Retina (tissue), 1 donor: ENCODE data around the gene AP5Z1.
A peak's percentile ranks its signal among the peaks of the same experiment; 100 is the strongest.

ENCODE experiments used
- DNase-seq: peaks from one replicate; pipeline ENCODE4 v3.0.0-alpha.2; 2016

The AP5Z1 gene

DNA sequence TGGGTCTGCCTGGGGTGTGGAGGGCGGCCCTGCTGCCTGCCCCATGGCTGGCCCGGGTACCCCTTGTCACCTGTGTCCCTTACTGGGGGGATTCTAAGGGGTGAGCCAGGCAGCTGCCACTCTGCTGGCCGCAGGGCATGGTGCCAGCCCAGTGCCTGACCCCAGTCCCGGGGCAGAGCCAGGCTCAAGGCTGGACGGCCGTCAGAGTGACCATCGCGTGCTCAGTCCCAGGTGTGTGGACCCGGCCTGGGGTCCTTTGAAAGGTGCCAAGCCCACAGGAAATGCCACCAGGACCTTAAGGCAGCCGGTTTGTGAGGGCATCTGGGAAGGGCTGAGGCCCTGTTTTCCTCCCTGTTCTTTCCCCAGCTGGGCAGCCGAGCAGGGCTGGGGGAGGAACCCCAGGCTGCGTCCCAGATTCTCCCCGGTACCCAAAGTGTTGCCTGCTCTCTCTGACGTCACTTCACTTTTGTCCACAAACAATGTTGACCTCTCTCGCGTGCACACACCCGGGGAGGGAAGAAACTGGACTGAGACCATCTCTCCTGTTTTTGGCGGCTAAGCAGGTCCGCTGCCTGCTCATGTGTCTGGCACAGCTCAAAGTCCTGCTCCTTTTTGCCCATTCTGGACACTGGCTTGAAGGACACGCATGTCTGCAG lies 48.8 kb downstream of the AP5Z1 start:
- DNase-seq: no peak

DNA sequence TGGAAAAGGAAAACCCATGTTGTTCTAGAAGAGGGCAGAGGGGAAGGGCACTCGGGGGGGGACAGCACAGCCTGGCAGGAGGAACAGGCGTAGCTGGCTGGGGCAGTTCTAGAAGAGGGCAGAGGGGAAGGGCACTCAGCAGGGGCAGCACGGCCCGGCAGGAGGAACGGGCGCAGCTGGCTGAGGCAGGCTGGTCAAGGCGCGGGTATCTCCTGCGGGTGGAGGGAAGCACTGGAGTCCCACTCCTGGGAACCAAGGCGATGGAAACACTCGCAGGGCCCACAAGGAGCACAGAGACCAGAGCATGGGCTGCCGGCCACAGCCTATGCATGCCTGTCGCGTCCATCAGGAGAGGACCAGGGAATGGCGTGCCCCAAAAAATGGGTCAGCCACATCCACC lies 49.7 kb downstream of the AP5Z1 start:
- DNase-seq: no peak

DNA sequence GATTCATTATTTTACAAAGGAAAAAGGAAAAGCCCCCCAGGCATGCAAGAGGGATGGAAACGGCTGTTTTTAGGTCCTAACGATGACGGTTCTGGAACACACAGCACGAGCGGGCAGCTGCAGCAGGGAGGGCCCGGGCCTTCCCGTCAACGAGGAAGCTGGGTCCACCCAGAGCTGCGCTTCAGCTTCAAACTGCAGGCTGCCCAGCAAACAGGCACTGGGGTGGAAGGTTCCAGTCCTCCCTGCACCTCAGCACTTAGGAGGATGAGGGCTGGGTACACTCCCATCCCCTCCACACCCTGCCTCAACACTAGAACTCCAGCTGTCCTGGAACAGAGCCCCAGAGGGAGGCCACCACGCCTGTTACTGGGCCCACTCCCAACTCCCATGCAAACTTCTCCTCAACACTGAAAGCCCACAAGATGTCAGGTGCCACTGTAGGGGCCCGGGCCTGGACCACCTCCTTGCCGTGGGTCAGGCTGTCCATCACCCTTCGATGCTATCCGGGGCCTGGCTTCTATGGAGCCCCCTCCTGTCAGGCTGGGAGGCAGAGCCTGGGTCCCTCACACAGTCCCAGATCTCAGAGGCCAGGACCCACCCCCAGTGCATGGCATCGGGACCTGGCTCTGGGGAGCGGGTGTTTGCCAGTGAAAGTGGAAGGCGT lies 53.4 kb downstream of the AP5Z1 start:
- DNase-seq: no peak

DNA sequence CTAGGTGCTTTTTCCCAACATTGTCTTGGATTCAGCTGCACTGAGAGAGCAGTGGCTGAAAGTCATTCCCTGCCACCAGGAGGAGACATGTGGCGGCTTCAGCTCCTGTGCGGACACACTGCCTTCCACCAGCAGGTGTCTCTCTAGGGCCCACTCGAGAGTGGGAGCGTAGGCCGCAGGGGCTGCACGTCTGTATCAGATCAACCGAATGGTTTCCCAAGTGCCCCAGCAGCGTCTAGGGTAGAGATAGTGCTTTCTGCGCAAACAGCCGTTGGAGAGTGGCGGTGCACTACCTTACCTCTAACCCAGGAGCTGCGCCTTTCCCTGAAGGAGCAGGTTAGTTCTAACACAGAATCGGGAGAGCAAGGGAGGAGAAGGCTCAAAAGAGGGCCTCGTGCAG lies 54.8 kb downstream of the AP5Z1 start:
- DNase-seq: peak; percentile 79

DNA sequence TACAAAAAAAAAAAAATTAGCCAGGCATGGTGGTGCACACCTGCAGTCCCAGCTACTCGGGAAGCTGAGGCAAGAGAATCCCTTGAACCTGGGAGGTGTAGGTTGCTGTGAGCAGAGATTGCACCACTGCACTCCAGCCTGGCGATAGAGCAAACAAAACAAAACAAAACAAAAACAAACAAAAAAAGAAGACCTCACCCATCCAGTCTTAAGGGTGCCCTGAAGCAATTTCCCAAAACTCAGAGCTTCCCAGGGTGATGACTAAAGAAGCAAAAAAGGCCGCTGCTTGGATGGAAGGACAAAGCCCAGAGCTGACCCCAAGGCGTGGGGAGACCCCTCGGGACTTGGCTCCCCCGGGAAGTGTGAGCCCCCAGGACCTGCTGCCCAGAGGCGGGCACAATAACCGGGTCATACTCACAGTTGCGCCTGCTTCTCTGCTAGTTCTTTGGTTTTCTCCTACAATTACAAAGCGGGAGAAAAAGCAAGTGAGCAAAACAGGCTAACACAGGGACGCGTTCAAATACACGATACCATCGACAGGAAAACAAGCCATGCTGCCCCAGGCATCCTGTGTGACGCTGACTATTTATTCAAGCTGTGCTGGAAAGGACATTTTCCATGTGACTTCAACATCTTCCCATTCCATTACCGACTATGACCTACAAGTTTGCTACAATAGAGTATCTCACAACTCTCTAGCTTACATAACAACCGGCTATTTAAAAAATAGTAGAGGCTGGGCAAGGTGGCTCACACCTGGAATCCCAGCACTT lies 56.5 kb downstream of the AP5Z1 start:
- no peak for DNase-seq

DNA sequence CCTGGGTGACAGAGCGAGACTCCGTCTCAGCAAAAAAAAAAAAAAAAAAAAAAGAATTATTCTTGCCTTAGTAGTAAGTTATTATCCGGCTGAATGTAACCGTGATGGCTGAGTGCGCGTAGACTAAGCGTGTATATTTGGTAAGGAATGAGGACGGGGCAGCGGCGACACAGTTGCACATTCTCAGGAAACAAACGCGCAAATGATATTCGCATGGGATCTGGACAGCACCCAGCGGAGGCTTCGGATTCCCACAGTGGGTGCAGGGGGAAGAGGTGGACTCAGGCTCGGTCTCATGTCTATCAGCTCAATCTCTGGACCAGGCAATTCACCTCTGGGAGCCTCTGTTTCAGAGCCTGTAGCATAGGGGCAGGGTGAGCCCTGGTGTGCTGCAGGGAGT lies 57.3 kb downstream of the AP5Z1 start:
- DNase-seq: no peak

DNA sequence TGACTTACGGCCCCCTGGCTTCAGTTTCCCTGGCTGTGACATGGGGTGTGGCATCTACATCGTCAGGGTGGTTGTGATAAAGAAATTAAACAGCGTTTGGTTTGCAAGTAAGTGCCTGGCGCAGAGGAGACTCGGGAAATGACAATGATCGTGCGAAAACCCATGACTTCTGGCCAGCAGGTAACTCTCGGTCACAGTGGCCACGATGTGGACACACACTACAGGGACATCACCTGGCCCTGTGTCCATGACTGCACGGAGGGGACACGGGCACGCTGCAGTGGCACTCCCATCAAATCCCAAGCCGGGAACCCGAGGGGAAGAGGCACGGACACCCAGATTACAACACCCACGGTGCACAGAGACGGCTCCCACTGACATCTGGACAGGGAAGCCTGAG lies 57.8 kb downstream of the AP5Z1 start:
- DNase-seq: no peak

DNA sequence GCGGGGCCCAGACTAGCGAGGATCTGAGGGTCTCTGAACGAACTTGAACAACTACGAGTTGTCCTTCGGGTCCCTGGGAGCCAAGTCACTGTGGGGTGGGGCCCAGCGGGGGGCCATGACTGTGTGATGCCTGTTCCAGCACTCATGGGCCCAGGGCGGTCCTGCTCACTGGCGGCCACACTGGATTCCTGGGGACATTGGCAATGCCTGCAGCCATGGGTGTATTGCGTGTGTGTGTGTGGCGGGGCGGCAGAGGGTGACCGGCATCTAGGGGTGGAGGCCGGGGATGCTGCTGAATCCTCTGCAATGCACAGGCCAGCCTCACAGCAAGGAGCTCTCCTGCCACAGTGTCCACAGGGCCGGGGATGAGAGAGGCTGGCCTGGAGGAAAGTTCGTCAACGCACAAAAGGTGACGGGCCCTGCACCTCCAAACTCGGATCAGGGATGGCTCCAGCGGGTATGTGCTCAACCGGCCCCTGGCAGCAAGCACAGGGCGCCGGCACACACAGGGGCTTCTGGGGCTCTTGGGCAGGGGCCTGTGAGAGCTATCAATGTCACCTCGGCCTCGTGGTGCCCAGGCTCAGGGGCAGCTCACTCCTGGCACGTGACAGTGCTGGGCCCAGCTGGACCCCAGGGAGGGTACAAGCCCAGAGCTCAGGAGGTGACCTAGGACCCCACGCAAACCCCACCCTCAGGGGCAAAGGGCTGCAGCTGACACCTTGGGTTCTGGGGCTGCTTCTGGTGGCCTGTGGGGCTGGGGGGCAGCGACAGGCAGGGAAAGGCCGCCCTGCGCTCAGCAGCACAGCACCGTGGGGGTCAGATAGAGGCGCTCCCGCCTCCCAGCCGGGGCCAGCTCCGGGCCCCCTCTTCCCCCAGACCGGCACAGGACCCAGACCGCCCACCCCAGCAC lies 58.5 kb downstream of the AP5Z1 start:
- no peak for DNase-seq

DNA sequence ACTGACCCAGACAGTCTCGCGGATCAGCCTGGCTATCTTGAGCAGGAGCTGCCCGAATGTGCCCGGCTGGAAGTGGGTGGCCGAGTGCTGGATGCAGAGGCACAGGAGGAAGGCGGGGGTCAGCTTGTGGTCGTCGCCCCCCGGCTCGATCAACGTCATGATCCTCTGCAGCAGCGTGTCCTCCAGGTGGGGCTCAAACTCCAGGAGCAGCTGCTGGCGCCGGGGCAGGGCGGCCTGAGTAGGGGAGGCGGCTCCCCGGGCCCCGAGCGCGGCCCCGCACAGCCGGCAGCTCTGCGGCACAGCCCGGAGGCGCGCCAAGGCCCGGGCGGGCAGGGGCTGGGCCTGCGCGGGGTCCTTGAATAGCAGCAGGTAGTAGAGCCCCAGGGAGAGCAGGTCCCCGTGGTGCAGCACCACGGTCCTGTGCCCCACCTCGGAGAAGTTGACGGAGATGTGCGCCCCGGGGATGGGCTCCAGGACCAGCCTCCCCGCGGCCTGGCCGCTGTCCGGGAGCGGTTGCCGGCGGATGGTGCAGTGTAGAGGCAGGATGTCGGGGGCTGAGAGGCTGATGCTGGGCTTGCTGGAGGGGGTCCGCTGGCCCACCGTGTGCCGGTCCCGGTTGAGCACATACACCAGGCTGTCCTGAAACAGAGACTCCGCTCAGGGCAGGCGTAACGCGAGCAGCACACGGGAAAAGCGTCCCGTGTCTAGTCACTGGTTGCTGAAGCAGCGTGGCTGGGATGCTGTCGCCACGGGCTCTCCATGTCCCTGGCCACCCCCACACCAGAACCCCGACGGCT lies 59.4 kb downstream of the AP5Z1 start:
- no peak for DNase-seq

DNA sequence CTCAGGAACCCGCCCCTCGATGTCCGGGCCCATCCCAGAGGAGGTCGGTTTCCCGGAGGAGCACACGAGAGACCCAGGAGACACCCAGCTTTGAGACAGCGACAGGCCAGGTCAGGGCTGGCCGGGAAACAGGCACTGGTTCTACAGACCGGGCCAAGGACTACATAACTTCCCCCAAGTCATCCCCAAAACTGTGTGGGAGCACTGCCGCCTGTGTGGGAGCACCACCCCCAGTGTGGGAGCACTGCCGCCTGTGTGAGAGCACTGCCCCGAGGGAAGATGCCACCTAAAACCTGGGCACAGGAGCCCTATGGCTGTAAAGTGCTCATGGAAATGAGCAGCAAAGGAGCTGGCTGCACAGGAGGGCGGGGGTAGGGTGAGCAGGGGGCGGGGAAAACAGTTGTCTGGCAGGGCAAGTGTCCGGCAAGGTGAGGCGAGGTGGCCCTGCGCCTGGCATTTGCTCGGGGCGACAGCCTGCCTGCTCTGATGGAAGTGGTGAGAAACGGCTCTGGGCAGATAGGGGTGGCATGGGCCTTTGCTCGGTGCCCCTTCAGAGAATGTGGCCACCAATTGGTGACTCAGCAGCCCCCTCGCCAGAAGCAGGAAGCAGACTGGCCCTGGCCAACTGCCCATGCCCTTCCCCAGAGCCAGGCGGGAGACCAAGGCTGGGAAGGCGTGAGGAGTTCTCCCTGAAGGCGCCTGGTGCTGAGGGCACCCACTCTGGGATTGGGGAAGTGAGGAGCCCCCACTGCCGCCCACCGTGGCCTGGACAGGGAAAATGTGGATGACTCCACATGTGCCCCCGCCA lies 60.2 kb downstream of the AP5Z1 start:
- DNase-seq: no peak

DNA sequence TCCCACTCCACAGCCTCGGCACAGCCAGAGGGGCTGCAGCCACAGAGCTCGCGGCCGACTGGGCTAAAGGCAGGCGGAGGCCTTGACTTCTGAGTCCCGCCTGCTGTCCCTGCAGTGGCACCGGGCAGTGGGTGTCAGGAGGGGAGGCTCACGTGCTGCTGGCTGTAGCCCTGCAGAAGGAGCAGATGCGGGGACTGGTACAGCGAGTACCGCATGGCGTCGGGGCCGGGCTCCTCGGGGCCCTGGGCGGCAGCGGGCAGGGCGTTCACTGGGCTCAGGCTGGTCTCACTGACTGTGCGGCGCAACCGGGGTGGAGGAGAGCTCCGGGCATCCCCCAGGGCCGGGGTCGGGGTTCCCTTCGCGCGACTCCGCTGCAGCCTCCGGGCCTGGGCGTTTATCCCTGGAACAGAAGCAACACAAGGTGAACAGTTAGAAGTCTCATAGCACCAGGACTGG lies 60.8 kb downstream of the AP5Z1 start:
- no peak for DNase-seq

DNA sequence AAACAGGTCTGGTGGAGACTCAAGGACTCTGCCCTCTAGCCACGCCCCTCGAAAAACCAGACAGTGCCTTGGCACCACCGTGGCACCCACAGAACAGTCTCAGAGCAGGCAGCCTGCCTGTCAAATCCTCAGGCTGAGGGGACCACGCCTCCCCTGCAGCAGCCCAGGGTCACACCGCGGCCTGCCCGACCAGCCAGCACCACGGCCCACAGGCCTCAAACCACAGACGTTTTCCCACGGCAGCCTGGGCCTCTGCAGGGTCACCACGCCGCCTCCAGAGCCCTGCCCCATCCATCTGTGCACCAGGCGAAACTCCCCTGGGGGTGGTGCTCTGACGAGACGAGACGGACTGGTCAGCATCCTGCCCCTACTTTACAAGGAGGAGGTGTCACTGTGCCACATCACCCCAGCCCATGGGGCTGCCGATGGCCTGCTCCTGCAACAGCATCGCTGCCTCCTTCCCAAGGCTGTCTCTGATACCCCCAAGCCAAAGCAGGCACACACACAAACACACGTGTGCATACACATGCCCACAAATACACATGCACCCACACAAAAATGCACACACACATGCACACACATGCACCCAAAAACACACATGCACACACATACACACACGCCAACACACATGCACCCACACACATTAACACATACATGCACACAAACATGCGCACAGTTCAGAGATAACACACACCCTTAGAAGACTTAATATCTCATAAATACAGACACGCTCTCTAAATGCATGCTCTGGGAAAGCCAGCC lies 61.8 kb downstream of the AP5Z1 start:
- peak; percentile 69 for DNase-seq

DNA sequence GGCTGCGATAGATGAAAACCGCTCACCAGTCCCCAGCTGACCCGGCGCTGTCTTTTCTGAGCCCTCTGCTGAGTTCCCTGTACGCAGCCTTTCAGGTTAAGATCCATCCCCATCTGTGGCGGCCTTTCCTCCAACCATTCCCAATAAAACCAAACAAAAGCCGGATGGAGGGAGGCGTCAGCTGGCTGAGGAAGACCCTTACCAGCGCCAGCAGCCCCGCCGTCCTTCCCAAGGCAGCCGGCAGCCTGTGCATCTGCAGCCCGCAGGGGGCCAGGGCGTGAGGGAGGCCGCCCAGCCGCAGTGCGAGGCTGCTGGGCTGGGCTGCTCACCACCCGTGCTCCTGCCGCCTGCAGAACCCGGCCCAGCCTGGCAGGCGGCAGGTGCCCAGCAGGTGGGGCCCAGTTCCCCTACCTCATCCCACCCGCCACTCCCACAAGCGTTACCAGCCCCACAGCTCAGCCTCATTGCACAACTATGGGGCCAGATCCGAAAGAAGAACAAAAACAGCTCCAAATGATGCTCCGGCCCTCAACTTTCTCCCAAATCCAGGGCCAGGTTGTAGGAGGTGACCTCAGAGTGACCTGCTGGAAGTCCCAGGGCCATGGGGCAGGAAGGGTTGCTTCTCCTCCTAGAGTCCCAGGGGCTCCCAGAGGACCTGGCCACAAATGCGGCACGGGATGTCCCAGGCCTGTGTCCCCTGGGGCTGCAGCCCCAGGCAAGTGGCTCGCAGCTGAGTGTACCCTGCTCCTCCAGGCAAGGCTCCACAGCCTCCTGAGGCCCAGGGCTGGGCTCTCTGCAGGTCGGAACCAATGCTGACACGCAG lies 62.6 kb downstream of the AP5Z1 start:
- DNase-seq: peak; percentile 81

DNA sequence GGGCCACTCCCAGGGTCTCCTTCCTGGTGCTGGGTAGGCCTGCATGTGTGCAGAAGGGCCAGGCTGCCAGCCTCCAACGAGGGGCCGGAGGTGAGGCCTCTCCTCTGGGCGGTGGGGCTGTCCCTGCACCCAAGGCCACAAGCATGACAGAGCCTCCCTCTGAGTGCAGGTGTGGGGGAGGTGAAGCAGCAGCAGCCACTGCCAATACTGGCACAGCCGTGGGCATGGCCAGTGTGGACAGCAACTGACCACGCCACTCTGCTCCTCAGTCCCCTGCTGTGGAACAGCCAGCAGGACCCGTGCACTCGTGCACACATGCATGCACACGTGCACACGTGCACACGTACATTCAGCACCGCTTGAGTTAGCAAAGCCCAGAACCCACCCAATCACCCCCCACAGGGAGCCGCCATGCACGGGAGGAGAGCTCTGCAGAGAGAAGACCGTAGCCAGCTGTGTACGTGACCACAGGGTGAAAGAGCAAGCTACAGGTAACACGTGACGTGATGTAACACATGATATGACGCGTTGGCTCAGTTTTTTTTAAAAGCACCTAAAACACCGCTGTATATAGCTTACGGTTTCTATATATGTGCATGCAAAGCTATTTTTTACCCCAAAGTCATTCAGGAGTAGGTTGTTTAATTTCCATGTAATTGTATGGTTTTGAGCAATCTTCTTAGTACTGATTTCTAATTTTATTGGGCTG lies 63.4 kb downstream of the AP5Z1 start:
- DNase-seq: peak; percentile 37

DNA sequence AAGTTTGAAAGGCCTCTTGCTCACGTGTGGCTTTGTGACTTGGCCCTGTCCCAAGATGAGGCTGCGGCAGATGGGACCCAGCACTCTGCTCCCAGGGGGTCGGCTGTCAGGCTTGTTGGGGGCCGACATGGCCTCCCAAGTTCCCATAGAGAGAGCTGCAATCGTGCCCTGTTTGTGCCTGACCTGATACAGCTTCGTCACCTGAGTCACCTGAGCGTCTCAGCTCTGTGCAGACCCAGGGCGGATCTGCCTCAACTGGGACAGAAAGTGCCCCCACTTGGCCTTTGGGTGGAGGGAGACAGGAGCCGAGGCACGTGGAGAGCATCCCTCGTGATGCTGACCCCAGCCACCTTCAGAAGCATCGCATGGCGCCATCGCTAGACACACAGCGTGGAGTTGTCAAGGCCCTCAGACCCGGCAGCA lies 64.7 kb downstream of the AP5Z1 start:
- DNase-seq: no peak
